Measurements from ENCODE around the gene ERBB3. TPM values are rescaled to one million over a fixed set of nuclear protein-coding genes. Genes with fewer than 3 reads are reported as not detected.
"Not testable (repeated sequence)": the region's sequence is repeated elsewhere in the genome, so short reads cannot be mapped to it uniquely, and the experiment has no call there.

Gene ERBB3
- total RNA-seq, 1 donor from 2014 or later, result 159 TPM

- intact Hi-C loops (cut with DNase I), result no loop called here
- ATAC-seq, result peak; percentile 99
- peak; percentile 97 for DNase-seq (ENCODE audit: low spot score)
Observed at GRCh38 chr12:56104109-56104814, 24.3 kb downstream of the ERBB3 start, which contains the start of gene PA2G4. Gene PA2G4, plus strand, starts transcription at chr12:56104559. Its CDS starts 179 bp downstream, at chr12:56104738.

- DNase-seq (ENCODE audit: low spot score), result no peak
- peak; percentile 20 for ATAC-seq
- intact Hi-C loops (cut with DNase I), result no loop called here
Observed at GRCh38 chr12:56104815-56105608, 25.0 kb downstream of the ERBB3 start.

GRCh38 chr12:56105609-56105902 lies 25.6 kb downstream of the ERBB3 start:
- intact Hi-C loops (cut with DNase I), result no loop called here
- no peak for ATAC-seq
- DNase-seq (ENCODE audit: low spot score), result no peak

GRCh38 chr12:56107242-56107641 lies 27.3 kb downstream of the ERBB3 start:
- intact Hi-C loops (cut with DNase I), result no loop called here
- ATAC-seq (no peak), DNase-seq (ENCODE audit: low spot score) (no peak)

GRCh38 chr12:56110571-56110970 lies 30.6 kb downstream of the ERBB3 start:
- intact Hi-C loops (cut with DNase I), result no loop called here
- DNase-seq (ENCODE audit: low spot score), result no peak

GRCh38 chr12:56114084-56114483 lies 34.1 kb downstream of the ERBB3 start:
- DNase-seq (ENCODE audit: low spot score) (no peak), ATAC-seq (no peak)
- intact Hi-C loops (cut with DNase I), result no loop called here

More at GRCh38 chr12:56110571-56110970, 30.6 kb downstream of the ERBB3 start:
- ATAC-seq, result no peak

- DNase-seq (ENCODE audit: low spot score) (no peak), ATAC-seq (no peak)
- intact Hi-C loops (cut with DNase I), result no loop called here
Observed at GRCh38 chr12:56115329-56115728, 35.4 kb downstream of the ERBB3 start.

- ATAC-seq, result peak; percentile 88
- intact Hi-C loops (cut with DNase I), result no loop called here
Observed at GRCh38 chr12:56116267-56117081, 36.5 kb downstream of the ERBB3 start, which contains the start of gene RPL41. Gene RPL41, plus strand, starts transcription at chr12:56116633.

GRCh38 chr12:56117082-56117706 lies 37.2 kb downstream of the ERBB3 start:
- ATAC-seq, result not testable (repeated sequence)

More at GRCh38 chr12:56116267-56117081, 36.5 kb downstream of the ERBB3 start, which contains the start of gene RPL41:
- DNase-seq (ENCODE audit: low spot score), result peak; percentile 97

GRCh38 chr12:56117778-56118687 lies 38.1 kb downstream of the ERBB3 start, which contains the start of gene ZC3H10:
Gene ZC3H10, plus strand, starts transcription at chr12:56118266. Its CDS starts 2,297 bp downstream, at chr12:56120563.
- peak; percentile 92 for ATAC-seq
- intact Hi-C loops (cut with DNase I), result no loop called here
- DNase-seq (ENCODE audit: low spot score), result peak; percentile 99

More at GRCh38 chr12:56117082-56117706, 37.2 kb downstream of the ERBB3 start:
- DNase-seq (ENCODE audit: low spot score); intact Hi-C loops (cut with DNase I): not testable (repeated sequence)

GRCh38 chr12:56118688-56119357 lies 38.9 kb downstream of the ERBB3 start:
- DNase-seq (ENCODE audit: low spot score), result no peak
- intact Hi-C loops (cut with DNase I), result no loop called here
- no peak for ATAC-seq

GRCh38 chr12:56119361-56119796 lies 39.4 kb downstream of the ERBB3 start:
- DNase-seq (ENCODE audit: low spot score), result peak; percentile 78
- ATAC-seq, result peak; percentile 35
- intact Hi-C loops (cut with DNase I), result no loop called here

- intact Hi-C loops (cut with DNase I), result no loop called here
- ATAC-seq, result no peak
- DNase-seq (ENCODE audit: low spot score), result no peak
Observed at GRCh38 chr12:56120158-56120846, 40.3 kb downstream of the ERBB3 start.

GRCh38 chr12:56121204-56121870 lies 41.4 kb downstream of the ERBB3 start:
- ATAC-seq (no peak), DNase-seq (ENCODE audit: low spot score) (no peak)
- intact Hi-C loops (cut with DNase I), result no loop called here

GRCh38 chr12:56122637-56123036 lies 42.7 kb downstream of the ERBB3 start:
- DNase-seq (ENCODE audit: low spot score) (no peak), ATAC-seq (no peak)
- intact Hi-C loops (cut with DNase I), result no loop called here

GRCh38 chr12:56124133-56124532 lies 44.2 kb downstream of the ERBB3 start:
- intact Hi-C loops (cut with DNase I), result no loop called here
- DNase-seq (ENCODE audit: low spot score), result no peak
- no peak for ATAC-seq
